ENCODE data around the gene MAN2B1.
A peak's percentile ranks its signal among the peaks of the same experiment; 100 is the strongest.
"Not testable (repeated sequence)": the region's sequence is repeated elsewhere in the genome, so short reads cannot be mapped to it uniquely, and the experiment has no call there.

Gene MAN2B1

DNA sequence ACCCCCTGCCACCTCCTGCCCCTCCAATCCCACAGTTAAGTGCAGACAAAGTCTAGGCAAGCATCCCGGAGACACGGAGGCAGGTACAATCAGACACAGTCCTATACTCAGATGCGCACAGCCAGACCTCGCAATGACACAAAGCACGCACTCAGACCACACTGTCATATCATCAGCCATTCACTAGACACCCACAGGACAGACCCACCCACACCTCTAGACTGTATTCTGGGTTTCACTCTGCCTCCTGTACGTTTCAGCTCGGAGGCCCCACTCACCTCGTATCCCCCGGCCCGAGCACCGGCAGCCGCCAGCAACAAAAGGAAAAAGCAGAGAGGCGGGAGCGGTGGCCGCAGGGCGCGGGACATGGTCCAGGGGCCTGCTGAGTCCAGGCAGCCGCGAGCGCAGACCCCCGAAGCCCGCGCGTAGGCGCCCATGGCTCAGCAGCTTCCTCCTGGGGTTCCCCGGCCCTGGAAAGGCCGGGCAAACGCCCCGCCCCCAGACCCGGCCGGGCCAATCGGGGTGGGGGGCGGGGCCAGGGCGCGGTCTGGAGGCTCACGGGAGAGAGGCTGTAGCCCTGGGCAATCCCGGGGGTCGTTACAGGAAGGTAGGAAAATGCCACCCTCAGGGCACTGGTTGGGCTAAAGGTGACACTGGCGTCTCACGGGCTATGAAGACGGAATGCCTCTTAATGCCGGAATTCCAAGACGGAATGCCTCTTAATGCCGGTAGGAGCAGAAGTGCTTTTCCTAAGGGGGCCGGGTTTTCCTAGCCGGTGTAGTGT, at the start of gene MAN2B1, which contains the start of gene WDR83:
Gene MAN2B1 (minus strand): TSS at position 478 of the 784 bp plus-strand sequence. CDS start 41 bp downstream, at position 437.
Gene WDR83 (plus strand): TSS at position 543 of the 784 bp plus-strand sequence. CDS start 2,984 bp downstream, outside the sequence.
- peak; percentile 23 for DNase-seq (ENCODE audit: low read depth)

DNA sequence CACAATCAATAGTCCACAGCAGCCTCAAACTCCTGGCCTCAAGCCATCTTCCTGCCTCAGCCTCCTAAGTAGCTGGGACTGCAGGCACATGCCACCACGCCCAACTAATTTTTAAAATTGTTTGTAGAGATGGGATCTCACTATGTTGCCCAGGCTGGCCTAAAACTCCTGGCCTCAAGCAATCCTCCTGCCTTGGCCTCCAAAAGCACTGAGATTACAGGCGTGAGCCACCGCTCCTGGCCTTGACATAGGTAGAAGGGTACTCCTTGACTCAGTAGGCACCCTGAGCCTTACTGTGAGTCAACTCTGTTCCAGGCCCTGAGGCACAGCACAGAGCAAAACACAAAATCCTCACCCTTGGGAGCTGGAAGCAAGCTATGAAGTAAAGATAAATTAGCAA, 49.4 kb upstream of the MAN2B1 start:
- DNase-seq (ENCODE audit: low read depth), result no peak

DNA sequence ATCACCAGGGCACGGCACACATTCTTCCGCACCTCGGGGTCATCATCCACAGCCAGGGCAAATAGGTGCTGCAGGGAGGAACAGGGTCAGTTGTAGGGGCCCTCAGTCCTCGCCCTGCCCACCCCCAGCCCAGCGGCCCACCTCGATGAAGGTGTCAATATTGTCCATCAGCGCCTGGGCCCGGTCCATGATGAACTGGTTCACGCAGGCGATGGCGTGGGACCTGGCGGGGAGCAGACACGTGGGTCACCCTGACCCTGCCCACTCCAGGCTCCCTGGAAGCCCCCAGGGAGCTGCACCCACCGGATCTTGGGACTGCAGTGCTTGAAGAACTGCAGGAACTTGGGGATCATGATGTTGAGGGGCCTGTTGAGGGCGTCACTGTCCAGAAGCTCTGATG, 48.6 kb upstream of the MAN2B1 start:
- DNase-seq (ENCODE audit: low read depth), result no peak

DNA sequence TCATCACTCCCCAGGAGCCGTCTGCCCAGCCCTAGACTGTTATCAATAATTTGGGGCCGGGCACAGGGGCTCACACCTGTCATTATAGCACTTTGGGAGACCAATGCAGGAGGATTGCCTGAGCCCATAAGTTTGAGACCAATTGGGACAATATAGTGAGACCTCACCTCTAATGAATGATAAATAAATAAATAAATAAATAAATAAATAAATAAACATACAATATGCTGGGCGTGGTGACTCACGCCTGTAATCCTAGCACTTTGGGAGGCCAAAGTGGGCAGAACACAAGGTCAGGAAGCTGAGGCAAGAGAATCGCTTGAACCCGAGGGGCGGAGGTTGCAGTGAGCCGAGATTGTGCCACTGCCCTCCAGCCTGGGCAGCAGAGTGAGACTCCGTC, 46.8 kb upstream of the MAN2B1 start:
- not testable (repeated sequence) for DNase-seq (ENCODE audit: low read depth)

DNA sequence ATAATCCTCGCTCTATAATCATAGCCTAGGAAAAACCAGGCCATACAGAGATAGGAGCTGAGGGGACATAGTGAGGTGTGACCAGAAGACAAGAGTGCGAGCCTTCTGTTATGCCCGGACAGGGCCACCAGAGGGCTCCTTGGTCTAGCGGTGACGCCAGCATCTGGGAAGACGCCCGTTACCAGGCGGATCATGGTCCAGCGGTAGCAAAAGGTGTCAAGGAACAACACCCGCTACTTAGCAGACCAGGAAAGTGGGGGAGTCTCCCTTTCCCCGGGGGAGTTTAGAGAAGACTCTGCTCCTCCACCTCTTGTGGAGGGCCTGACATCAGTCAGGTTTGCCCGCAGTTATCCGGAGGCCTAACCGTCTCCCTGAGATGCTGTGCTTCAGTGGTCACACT, 45.5 kb upstream of the MAN2B1 start:
- not testable (repeated sequence) for DNase-seq (ENCODE audit: low read depth)

DNA sequence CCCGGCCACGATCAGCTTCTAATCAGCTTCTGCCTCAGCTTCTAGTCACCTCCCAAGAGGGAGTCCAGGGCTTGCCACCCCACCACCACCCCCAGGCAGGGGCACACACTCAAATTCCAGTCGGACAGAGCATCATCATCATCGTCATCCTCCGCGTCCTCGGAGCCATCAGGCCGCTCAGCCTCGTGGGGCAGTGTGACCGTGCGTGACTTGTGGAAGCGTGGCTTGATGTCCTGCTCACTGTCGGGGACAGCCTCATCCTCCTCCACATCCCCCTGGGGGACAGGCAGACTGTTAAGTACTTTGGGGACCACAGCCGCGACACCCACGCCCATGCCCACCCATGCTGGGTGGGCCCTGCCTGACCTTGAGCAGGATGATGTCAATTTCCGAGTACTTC, 44.6 kb upstream of the MAN2B1 start:
- no peak for DNase-seq (ENCODE audit: low read depth)

DNA sequence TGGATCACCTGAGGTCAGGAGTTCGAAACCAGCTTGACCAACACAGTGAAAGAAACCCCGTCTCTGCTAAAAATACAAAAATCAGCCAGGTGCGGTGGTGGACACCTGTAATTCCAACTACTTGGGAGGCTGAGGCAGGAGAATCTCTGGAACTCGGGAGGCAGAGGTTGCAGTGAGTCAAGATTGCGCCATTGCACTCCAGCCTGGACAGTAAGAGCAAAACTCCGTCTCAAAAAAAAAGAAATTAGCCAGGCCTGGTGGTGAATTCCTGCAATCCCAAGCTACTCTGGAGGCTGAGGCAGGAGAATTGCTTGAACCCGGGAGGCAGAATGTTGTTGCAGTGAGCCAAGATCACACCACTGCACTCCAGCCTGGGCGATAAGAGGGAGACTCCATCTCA, 42.1 kb upstream of the MAN2B1 start:
- no peak for DNase-seq (ENCODE audit: low read depth)

DNA sequence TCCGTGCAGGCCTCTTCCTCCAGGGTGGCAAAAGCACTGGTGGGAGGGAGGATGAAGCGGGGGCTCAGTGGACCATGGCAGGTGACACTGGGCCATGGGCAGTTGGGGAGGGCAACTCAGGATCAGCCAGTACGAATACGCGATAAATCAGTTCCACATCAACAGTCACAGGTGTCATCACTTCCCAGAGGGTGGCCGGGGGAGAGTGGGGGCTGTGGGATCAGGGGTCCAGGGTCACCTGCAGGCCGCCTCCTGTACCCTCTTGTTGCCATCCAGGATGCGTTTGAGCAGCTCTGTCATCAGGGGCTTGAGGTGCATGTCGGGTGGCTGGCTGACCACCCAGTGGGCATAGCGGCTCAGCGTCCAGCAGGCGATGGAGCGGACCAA, 39.8 kb upstream of the MAN2B1 start:
- DNase-seq (ENCODE audit: low read depth), result no peak

DNA sequence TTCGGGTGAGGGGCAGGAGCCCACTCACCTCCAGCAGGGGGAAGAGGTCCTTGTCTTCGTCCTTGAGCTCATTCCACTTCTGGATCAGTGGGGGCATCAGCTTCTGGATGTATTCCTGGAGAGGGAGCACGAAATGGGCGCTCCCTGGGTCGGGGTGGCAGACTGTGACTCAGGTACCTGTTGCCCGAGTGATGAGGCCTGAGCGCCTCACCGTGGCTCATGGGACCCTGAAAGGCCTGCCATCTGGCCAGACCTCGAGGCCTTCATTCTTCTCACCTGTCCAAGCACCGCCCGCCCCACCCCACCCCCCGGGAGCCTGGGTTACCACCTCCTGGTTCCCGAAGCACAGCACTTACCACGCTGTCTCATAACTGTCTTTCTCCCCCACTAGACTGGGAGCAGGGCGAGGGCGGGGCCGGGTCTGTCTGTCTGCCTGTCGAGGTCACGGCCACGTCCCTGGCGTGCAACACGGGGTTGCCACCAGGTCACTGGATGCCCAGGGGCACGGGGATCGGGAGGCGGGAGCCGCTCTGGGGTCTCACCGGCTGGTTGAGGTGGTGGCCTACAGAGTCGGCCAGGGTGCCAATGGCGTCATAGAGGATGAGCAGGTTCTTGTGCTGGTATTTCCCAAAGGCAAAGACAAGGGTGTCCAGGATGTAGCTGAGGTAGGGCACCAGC, 39.3 kb upstream of the MAN2B1 start:
- no peak for DNase-seq (ENCODE audit: low read depth)

DNA sequence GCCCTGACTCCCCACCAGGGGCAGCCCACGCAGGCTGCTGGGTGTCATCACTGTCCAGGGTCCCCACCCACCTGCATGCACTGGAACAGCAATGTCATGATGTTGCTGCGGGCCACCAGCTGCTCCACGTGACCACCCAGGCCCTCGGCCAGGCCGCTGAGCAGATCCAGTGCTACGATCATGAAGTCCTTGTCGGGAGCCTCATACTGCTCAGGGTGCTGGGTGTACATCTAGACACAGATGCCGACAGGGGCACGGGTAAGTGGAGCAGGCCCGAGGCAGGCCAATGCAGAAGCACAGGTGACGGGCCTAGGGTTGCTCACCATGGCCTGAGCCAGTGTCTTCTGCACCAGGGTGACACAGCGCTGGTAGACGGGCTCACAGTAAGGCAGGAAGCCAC, 38.6 kb upstream of the MAN2B1 start:
- no peak for DNase-seq (ENCODE audit: low read depth)

DNA sequence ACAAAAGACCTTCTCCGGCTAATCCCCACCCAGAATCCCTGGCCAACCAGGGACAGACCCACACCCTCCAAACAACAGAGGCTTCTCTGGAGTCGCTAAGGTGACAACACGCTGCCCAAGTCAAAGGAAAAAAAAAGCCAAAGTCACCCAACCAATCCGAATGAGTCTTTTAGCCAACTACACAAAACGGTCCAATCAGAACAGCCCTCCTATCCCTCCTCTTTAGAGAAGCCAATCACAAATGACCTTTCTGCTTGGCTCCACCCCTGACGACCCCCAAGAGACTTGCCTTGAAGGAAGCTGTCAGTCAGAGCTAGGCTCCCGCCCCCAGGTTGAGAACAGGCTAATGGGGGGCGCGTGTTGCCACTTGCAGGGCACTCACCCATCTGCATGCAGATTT, 36.5 kb upstream of the MAN2B1 start:
- no peak for DNase-seq (ENCODE audit: low read depth)

DNA sequence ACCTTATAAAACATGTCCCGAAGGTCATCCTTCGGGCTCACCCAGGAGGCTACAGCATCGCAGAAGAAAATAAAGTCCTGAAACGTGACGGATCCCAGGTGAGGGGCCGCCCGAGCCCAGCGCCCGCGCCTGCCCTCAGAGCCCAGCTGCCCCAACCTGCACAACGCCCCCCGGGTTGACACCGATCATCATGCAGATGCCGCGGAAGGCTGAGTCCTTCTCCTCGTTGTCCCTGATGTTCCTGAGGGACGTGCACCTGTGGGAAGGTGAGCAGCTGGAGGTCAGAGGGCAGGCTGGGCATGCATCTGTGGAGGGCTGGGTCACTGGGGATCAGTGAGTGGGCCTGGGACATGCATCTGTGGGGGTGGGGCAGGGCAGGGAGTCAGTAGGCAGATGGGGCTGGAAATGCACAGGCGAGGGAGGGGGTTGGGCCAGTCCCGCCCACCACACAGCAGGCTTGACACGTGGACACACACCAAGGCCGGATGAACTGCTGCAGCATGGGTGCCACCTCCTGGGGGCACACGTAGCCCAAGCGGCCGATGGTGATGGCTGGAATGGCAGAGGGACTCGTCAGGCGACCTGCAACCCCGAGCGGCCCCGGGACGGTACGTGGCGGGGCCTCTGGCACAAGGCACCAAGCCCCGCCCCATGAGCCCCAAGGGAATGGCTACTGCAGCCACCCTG, 35.2 kb upstream of the MAN2B1 start:
- DNase-seq (ENCODE audit: low read depth), result no peak

DNA sequence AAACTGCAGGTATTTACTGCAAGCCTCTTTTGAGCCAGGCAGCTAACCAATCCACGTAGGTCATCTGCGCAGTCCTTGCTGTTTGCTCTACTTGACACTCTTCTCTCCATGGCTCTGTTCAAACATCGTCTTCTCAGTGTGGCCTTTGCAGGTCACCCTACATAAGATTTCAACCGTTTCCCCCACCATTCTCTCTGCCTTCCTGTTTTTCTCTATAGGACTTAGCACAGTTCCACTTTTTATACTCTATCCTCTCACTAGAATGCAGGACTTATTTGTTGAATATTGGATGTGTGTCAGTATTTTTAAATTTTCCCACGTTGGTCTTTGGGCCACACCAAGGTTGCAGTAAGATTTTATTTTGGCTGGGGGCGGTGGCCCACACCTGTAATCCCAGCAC, 31.6 kb upstream of the MAN2B1 start:
- DNase-seq (ENCODE audit: low read depth), result no peak

DNA sequence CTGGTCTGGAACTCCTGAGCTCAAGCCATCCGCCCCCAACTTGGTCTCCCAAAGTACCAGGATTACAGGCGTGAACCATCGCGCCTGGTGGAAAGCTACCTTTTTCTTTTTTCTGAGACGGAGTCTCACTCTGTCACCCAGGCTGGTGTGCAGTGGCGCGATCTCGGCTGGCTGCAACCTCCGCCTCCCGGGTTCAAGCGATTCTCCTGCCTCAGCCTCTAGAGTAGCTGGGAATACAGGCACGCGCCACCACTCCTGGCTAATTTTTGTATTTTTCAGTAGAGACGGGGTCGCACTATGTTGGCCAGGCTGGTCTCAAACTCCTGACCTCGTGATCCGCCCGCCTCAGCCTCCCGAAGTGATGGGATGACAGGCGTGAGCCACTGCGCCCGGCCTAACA, 30.9 kb upstream of the MAN2B1 start:
- DNase-seq (ENCODE audit: low read depth), result not testable (repeated sequence)

DNA sequence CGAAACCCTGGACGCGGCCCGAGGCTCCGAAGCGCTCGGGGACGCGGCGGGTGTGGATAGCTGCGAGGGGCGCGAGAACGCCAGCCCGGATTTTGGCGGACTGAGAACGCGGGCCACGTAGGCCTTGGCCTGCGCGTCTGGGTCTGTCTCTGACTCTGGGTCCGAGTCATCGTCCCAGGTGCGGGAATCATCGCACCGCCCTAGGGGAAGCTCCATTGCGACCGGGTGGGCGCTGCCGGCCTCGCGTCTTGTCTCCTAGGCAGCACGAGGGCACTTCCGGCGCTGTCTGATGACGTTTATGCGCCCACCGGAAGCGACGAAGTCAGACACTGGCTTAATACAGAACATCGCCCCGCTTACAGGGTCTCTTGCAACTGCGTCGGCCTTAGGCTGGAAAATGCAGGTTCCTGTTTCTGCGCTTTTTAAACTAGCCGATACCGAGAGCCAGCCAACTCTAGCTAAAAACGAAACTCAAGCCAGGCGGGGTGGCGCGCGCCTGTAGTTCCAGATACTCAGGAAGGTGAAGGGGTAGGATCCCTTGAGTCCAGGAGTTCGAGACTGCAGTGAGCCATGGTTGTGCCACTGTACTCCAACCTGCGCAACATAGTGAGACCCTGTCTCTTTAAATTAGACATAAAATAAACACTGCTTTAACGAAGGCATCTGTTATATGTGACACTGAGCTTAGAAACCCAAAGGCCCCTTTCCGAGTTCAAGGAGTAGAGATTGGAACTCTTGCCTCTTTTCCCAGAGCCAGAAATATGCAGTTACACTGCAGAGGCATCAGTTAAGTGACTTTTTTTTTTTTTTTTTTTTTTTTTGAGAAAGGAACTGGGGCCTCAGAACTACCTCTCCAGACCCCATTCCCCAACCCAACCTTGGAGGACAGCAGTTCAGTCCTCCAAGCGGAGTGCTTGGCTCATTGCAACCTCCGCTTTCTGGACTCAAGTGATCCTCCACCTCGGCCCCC, 30.1 kb upstream of the MAN2B1 start, which contains the start of gene FBXW9:
Gene FBXW9 (minus strand): TSS at position 266 of the 970 bp plus-strand sequence. CDS start 50 bp downstream, at position 216.
- peak; percentile 87 for DNase-seq (ENCODE audit: low read depth)

DNA sequence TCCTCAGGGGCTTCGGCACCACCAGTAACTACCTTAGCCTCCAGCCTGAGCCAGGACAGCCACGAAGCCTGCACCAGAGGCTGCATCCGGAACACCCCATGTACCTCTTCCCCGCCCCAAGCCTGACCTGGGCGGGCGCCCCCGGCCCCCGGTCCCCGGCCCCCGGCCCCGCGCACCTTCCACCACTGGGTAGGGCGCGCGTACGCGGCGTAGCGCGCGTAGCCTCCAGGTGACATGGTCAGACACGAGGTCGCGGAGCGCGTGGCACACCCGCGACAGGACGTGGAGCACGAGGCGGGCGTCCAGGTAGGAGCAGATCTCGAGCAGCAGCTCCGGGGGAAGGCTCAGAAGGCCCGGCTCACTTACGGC, 29.4 kb upstream of the MAN2B1 start:
- DNase-seq (ENCODE audit: low read depth), result no peak

DNA sequence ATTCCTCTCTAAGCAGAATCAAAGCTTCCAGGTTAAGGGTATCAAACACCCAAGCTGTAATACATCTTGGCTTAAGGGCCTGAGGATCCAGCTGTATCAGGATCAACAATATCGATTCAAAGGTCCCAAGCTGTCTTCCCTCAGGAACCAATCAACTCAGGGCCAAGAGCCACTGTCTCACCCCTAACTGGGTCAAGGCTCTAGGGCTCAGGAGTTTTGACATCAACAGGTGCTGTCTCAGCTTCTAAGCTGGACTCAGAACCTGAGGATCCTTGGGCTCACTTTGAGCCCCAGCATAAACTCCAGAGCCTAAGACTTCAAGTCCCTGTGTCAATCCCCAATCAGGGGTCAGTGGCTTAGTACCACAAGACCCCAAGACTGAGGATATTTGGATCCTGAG, 29.0 kb upstream of the MAN2B1 start:
- no peak for DNase-seq (ENCODE audit: low read depth)

DNA sequence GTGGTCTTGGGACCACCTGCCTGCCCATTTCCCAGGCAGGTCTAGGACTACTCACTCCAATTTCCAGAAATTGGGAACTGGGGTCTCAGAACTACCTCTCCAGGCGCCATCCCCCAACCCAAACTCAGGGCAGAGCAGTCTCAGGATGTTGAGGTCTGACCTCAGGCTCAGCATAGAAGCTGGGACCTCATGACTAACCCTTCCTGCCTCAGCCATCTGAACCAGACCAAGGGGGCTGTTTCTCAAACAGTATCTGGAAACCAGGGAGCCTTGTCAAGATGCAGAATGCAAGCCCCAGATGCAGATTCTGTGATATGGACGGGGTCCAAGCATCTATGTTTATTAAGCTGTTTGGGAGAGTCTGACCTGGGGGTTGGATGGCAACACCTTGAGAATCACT, 28.6 kb upstream of the MAN2B1 start:
- no peak for DNase-seq (ENCODE audit: low read depth)

DNA sequence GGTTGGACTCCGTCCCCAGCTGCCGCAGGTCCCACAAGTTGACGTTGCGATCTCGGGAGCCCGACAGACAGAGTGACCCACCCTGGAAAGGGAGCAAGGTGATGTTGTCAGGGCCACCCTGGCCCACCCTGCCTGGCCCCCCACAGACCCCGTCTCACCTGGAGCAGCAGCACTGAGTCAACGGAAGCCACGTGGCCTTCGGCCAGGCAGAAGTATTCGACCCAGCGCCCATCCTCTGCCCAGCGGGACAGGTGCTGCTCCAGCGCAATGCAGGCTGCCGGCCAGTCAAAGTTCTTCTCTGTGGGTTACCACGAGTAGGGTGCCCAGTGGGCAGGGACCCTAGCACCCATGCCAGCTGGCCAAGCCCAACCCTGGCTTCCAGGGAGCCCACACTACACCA, 28.1 kb upstream of the MAN2B1 start:
- no peak for DNase-seq (ENCODE audit: low read depth)

DNA sequence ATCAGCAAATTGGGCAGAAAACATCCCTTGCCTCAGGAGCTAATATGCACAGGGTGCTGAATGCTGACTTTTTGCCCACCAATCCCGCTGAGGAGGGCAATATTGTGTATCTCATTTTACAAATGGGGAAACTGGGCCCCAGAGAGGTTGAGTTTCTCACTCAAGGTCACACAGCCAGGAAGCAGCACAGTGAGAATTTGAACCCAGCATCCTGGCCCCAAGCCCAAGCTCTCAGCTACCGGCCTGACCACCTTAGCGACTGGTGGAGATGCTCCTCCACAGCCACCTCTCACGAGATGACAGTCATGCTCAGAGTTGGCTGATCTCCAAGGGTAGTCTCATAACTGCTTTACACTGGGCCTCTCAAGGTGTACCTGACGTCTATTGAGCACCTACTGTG, 26.4 kb upstream of the MAN2B1 start:
- no peak for DNase-seq (ENCODE audit: low read depth)

DNA sequence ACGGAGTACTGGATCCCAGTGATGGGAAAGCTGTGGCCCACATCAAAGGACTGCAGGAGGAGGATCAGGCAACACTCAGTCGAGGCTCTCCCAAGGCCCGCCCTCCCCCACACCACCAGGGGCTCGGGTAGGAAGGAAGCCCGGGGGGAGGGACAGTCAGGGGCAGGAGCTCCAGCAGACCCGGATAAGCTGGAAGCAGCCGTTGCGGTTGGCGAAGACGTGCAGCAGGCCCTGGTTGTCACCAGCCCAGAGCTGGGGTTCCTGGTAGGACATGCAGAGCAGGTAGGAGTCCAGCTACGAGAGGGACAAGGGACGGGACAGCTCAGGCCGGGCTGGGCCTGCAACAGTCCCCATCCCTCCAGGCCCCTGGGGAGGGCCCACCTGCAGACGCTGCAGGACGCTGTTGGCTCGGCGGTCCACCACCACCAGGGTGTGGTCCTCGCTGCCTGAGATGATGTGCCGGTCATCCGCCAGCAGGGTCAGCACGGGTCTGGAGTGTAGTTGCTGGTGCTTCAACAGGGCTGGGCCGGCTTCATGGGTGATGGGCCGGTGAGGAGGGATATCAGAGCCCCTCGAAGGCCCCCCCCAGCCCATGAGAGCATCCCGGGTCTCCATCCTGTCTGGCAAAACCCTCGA, 23.2 kb upstream of the MAN2B1 start:
- no peak for DNase-seq (ENCODE audit: low read depth)
